HG02884 (cell line): ENCODE data around the gene MFAP2.

Experiments used
- ATAC-seq: cut with Tn5 transposase; IDR thresholded peaks from one replicate; pipeline ENCODE4 v1.9.1; 2021; ENCODE audit warnings: mild to moderate bottlenecking, moderate library complexity; ENCODE audit not compliant: unreplicated experiment

MFAP2 gene

DNA sequence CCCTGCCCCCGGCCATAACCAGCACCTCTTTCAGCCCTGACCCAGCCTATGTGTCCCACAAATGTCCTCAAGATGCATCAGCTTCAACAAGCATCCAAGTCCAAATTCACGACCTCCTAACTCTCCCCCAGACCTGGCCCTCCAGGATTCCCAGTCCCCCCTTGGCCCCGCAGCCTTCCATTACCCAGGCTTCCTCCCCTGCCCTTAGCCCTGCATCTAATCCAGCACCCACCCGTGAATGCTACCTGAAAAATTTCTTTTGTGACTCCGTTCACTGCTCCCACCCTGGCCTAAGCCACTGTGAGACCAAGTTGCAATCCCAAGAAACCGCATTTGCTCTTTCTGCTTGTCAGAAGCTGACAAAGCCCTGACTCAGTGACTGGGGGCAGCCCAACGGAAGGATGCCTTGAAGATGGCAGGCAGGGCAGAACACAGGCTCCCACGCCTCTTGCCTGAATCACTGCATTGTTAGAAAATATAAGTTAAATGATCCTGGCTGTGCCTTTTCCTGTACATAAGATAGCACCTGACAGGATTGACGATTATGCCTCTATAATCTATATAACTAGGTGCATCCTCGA lies 939 bp upstream of the MFAP2 start:
- ATAC-seq = no peak

DNA sequence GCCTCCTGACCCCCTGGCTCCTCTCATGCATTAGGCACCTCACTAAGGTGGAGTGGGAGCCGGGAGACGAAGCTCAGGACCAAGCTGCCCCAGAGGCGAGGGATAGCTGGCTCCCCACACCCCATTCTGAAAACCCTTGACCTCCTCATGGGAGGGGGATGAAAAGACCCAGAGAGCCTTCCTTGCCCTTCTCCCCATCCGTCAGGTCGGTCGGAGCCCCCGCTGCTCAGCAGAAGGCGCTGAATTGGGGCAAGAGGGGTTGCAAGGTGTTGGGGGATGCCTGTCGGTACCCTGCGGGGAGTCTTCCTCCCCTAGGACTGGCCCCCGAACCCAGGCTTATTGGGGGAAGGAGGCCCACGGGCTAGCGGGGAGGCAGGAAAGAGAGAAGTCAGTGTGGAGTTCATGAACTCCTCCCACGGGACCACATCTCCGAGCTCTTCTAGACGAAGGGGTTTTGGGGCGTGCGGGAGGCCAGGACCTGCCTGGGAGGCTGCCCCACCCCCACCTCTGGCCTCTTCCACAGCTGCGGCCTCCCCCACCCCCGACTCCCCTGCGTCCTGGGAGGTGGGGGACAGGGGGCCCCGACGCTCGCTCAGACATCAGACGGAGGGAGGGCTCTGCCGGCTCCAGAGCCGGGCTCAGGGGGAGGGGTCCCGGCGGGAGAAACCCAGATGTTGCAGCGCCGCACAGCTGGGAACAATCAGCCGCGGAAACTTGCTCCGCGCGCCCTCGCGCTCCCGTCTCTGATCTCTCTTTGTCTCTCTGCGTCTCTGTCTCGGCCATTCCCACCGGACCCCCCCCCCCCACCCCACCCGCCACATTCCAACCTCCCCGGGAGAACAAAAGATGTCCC lies 719 bp downstream of the MFAP2 start:
- no peak for ATAC-seq

DNA sequence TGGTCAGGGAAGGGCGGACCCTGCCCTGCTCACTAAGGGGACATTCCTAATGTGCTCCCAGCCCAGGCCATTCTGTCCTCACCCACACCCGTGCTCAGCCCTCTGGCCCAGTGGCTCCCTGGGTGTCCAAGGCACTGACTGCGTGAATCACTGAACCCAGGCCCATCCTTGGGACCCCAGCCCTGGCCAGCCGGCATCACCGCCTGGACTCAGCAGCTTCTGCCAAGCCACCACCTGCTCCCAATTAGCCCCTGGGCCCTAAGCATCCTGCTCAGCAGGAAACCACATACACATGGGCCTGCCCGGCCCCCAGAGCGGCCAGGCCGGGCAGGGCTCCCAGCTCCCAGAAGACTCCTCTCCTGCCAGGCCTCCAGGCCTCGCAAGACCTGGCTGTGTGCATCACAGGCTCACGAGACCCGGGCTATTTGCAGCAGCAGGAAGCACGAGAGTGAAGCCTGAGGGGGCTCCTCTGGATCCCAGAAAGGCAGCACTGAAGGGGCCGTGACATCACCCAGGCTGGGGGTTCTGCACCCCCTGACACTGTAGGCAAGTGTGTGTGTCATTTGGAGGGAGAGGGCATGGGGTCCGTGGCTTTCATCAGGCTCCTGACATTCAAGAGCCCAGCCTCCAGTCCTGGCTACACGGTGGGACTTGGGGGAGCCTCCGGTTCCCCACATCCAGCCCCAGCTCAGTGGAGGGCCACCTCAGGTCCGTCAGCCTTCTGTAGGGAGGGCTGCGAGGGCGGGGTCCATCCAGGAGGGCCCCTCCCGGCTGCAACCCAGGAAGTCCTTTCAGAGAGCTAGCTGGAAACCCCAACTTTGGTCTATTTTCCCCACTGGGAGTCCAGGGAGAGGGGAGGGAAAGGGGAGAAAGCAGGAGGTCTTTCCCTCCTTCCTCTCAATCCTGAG lies 1.6 kb downstream of the MFAP2 start:
- ATAC-seq = no peak

GRCh38 chr1:16978139-16978538 lies 2.3 kb downstream of the MFAP2 start:
- ATAC-seq = no peak

- ATAC-seq = no peak
These were observed 3.0 kb downstream of the MFAP2 start for GRCh38 chr1:16977377-16977776.

DNA sequence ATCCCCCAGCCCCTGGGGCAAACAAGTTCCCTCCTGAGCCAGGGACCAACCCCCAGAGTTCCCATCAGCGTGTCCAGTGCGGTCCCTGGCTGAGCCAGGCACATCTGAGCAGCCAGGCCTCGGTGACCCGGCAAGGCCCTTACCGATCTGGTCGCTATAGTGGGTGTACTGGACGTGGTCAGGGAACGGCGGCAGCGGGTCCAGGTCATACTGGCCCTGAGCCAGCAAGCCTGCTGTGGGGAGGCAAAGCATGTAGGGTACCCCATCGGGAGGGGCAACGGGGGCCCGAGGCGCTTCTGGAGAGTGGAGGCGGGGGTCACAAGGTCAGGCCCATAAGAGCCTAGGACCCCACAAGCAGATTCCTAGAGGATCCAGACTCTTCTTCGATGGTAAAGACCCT lies 3.5 kb downstream of the MFAP2 start:
- no peak for ATAC-seq

GRCh38 chr1:16975838-16976237 lies 4.6 kb downstream of the MFAP2 start:
- no peak for ATAC-seq

- ATAC-seq = no peak
These were observed 5.2 kb downstream of the MFAP2 start for GRCh38 chr1:16975211-16975610.

- ATAC-seq = no peak
These were observed 7.2 kb downstream of the MFAP2 start for GRCh38 chr1:16973215-16973614.

- ATAC-seq = no peak
These were observed 8.1 kb downstream of the MFAP2 start for GRCh38 chr1:16972189-16972895.

DNA sequence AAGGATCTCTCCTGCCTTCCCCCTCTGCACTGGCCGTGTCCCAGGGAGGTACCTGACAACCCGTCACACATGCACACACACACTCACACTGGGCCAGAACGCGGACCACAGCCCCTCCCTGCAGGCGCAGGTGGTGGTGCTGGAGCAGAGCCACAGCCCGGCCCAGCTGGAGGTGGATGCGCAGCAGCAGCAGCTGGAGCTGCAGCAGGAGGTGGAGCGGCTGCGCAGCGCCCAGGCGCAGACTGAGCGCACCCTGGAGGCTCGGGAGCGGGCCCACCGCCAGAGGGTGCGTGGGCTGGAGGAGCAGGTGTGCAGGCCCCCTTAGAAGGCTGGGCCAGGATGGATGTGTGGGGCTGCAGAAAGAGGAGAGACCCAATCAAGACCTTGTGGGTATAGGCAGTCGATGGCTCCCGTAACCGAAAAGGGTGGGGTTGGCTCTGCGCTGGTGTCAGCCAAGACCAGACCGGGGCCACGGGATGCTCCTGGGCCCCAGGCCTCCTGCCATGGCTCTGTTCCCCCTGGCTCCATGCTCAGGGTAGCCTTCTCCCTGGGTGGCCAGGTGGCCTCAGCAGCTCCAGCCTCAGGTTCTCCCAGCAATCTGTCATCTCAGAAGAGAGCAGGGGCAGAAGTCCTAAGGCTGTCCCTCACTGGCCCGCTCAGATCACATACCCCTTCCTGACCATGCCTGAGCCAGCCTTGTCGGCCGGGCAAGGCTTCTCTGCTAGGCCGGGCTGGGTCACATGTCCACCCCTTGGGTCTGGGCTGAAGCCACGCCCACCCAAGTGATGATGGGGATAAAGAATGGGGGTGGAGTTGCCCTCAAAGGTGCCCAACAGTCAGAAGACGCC lies 8.9 kb downstream of the MFAP2 start:
- ATAC-seq = no peak

GRCh38 chr1:16970132-16970910 lies 10.1 kb downstream of the MFAP2 start:
- ATAC-seq = no peak

DNA sequence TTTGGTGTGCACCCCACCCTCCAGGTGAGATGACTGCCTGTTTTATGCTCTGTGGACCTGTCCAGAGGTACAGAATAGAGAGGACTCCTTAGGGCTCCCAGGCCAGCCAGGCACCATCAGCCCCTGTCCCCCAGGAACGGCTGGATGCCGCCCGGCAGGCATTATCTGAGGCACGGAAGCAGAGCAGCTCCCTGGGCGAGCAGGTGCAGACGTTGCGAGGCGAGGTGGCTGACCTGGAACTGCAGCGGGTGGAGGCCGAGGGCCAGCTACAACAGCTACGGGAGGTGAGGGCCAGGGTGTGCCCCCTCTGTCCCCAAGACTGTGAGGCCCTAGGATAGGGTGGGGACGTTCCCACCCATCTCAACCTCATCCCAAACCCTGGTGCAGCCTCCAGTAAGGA lies 10.8 kb downstream of the MFAP2 start:
- ATAC-seq = no peak

DNA sequence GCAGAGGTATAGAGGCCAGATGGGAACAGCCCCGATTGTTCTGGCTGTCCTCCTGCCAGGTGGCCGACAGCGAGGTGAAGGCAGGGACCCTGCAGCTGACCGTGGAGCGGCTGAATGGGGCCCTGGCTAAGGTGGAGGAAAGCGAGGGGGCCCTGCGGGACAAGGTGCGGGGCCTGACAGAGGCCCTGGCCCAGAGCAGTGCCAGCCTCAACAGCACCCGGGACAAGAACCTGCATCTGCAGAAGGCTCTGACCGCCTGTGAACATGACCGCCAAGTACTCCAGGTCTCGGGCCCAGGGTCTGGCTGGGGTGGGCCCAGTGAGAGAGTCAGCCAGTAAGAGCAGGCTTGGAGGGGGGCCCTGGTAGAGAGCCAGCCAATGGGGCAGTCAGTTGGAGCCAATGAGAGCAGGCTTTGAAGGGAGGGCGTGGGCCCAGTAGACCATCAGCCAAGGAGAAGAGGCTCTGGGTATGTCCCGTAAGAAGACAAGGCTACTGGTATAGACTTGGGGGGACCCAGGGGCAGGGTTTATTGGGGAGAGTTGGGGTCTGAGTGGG lies 11.3 kb downstream of the MFAP2 start:
- no peak for ATAC-seq

- no peak for ATAC-seq
These were observed 12.0 kb downstream of the MFAP2 start for GRCh38 chr1:16968372-16968771.

DNA sequence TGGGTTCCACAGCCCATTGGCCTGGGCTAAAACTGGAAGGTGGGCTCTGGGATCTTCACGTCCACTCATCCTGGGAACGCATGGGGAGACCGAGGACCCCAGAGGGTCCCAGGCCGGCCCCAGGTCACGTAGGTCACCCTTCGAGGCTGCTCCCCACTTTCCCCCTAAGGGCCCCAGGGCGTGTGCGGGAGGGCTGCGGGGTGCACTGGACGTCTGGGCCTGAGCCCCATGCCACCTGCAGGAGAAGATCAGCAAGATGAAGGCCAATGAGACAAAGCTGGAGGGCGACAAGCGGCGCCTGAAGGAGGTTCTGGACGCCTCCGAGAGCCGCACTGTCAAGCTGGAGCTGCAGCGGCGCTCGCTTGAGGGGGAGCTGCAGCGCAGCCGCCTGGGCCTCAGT lies 12.5 kb downstream of the MFAP2 start:
- ATAC-seq = no peak

DNA sequence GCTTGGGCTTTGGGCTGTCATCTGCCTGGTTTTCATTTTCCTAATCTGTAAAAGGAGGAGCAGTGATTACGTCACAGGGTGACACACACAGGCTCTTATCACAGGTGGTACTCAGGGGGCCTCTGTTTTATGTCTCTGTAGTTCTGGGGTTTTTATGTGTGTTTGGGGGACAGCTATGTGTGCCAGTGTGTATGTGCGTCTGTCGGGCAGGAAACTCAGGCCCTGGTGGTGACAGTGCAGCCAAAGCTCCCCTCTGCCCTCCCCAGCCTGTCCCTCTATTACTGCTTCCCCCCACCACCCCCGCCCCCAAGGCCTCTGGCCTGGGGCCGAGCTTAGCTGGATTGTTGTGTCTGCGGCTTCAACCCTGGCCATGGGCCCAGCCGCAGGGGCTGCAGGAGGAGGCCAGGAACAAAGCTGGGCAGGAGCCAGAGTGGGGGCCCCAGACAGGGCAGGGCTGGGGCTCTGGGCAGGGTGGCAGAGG lies 13.3 kb downstream of the MFAP2 start:
- ATAC-seq = no peak

DNA sequence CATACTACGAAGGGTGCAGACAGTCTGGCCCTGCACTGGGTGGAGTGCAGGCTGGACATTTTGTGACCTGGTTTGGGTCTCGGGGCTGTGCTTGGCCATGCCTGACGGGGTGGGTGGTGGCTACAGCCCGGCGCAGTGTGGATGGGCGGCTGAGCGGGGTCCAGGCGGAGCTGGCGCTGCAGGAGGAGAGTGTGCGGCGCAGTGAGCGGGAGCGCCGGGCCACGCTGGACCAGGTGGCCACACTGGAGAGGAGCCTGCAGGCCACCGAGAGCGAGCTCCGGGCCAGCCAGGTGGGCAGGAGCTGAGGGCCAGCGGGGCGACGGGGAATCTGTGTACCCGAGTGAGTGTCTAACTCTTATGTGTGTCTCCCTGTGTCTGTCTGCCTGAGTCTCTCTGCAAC lies 14.1 kb downstream of the MFAP2 start:
- no peak for ATAC-seq
